ENCODE data around the gene EXOC2.

EXOC2 gene

GRCh38 chr6:439641-440167 lies 253.2 kb downstream of the EXOC2 start:
- H3K79me1 ChIP-seq (ENCODE audit: low read length), result no peaks in the 10 kb centered on the region
- no peak overlapping the region for H3K23ac ChIP-seq (ENCODE audit: low read length)
- DNase-seq, result no peak
- H3K9ac ChIP-seq (ENCODE audit: low read length), result no peak overlapping the region
- no peak overlapping the region for H3K4me3 ChIP-seq (ENCODE audit: low read depth, low read length)
- no peak overlapping the region for H4K91ac ChIP-seq (ENCODE audit: low read depth, low read length)
- H4K12ac ChIP-seq (ENCODE audit: low read depth, low read length), result no peak overlapping the region
- no peak overlapping the region for H3K4ac ChIP-seq (ENCODE audit: low read depth, low read length)
- H3K36me3 ChIP-seq (ENCODE audit: control insufficient read depth in 1 of 2, insufficient read depth in 2 of 2, low read length in 2 of 2), result no peaks in the 10 kb centered on the region
- no CpG with 5 or more reads among the region's 9 CpGs for WGBS (ENCODE audit: extremely low coverage, insufficient coverage, insufficient read length)
- H3K14ac ChIP-seq (ENCODE audit: low read length), result no peak overlapping the region
- no peak overlapping the region for H2BK120ac ChIP-seq (ENCODE audit: insufficient read depth, low read length, poor library complexity)
- no peaks in the 10 kb centered on the region for H3K4me1 ChIP-seq (ENCODE audit: control insufficient read depth in 1 of 2, insufficient read depth in 2 of 2, low read length in 2 of 2)
- H3K4me2 ChIP-seq (ENCODE audit: low read length), result no peak overlapping the region
- no peak overlapping the region for H2AFZ ChIP-seq (ENCODE audit: insufficient read depth, low read length, poor library complexity)
- no peak overlapping the region for H3K18ac ChIP-seq (ENCODE audit: low read length)
- no peak overlapping the region for H4K8ac ChIP-seq (ENCODE audit: low read depth, low read length)
- no peak overlapping the region for H2BK12ac ChIP-seq (ENCODE audit: low read length)
- no peak overlapping the region for H3K27ac ChIP-seq (ENCODE audit: low read depth, low read length)
- H2BK5ac ChIP-seq (ENCODE audit: low read depth, low read length, poor library complexity), result no peak overlapping the region
- no peaks in the 10 kb centered on the region for H3K27me3 ChIP-seq (ENCODE audit: insufficient read depth, low read length)
- H2AK5ac ChIP-seq (ENCODE audit: low read length), result no peak overlapping the region
- no peaks in the 10 kb centered on the region for H3K9me3 ChIP-seq (ENCODE audit: insufficient read depth, low read depth, low read length)
- H3K79me2 ChIP-seq (ENCODE audit: control insufficient read depth, insufficient read depth, low read length, poor library complexity), result no peaks in the 10 kb centered on the region

DNA sequence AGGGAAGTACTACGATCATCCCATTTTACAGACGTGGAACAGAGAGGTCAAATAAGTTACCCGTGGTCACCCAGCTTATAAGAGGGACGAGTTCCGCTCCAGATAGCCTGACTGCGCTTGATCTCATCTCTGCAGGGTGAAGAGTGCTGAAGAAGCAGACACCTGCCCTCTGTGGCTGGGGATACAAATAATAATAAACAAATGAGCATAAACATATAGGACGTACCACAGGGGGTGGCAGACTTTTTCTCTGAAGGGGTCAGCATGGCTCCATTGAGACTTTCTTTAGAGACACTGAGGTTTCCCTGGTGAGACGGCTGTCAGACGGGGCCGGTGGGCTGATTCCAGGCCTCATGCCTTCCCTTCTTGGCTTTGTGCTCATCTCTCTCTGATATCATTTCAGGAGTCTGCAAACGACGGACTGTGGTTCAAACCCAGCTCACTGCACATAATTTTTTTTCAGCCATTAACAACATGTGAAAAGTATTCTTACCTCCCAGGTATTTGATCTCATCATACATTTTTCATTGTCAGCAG lies 254.2 kb downstream of the EXOC2 start:
- DNase-seq, result no peak
- no peak overlapping the region for H3K4me3 ChIP-seq (ENCODE audit: low read depth, low read length)
- no peak overlapping the region for H4K91ac ChIP-seq (ENCODE audit: low read depth, low read length)
- H3K18ac ChIP-seq (ENCODE audit: low read length), result no peak overlapping the region
- H3K27ac ChIP-seq (ENCODE audit: low read depth, low read length), result no peak overlapping the region
- no peak overlapping the region for H2BK5ac ChIP-seq (ENCODE audit: low read depth, low read length, poor library complexity)
- no peak overlapping the region for H4K8ac ChIP-seq (ENCODE audit: low read depth, low read length)
- H3K79me1 ChIP-seq (ENCODE audit: low read length), result no peaks in the 10 kb centered on the region
- H3K79me2 ChIP-seq (ENCODE audit: control insufficient read depth, insufficient read depth, low read length, poor library complexity), result no peaks in the 10 kb centered on the region
- H3K9me3 ChIP-seq (ENCODE audit: insufficient read depth, low read depth, low read length), result no peaks in the 10 kb centered on the region
- no peak overlapping the region for H2BK120ac ChIP-seq (ENCODE audit: insufficient read depth, low read length, poor library complexity)
- no peak overlapping the region for H4K12ac ChIP-seq (ENCODE audit: low read depth, low read length)
- H3K36me3 ChIP-seq (ENCODE audit: control insufficient read depth in 1 of 2, insufficient read depth in 2 of 2, low read length in 2 of 2), result no peaks in the 10 kb centered on the region
- H3K14ac ChIP-seq (ENCODE audit: low read length), result no peak overlapping the region
- no peak overlapping the region for H3K4ac ChIP-seq (ENCODE audit: low read depth, low read length)
- H3K27me3 ChIP-seq (ENCODE audit: insufficient read depth, low read length), result no peaks in the 10 kb centered on the region
- no peak overlapping the region for H2AK5ac ChIP-seq (ENCODE audit: low read length)
- no peak overlapping the region for H2AFZ ChIP-seq (ENCODE audit: insufficient read depth, low read length, poor library complexity)
- no peak overlapping the region for H3K9ac ChIP-seq (ENCODE audit: low read length)
- no peak overlapping the region for H3K4me2 ChIP-seq (ENCODE audit: low read length)
- no peak overlapping the region for H2BK12ac ChIP-seq (ENCODE audit: low read length)
- WGBS (ENCODE audit: extremely low coverage, insufficient coverage, insufficient read length), result no CpG with 5 or more reads among the region's 12 CpGs
- no peak overlapping the region for H3K23ac ChIP-seq (ENCODE audit: low read length)
- H3K4me1 ChIP-seq (ENCODE audit: control insufficient read depth in 1 of 2, insufficient read depth in 2 of 2, low read length in 2 of 2), result no peaks in the 10 kb centered on the region

- no peak overlapping the region for H3K4ac ChIP-seq (ENCODE audit: low read depth, low read length)
- no peak overlapping the region for H4K8ac ChIP-seq (ENCODE audit: low read depth, low read length)
- no peak overlapping the region for H3K4me3 ChIP-seq (ENCODE audit: low read depth, low read length)
- H2AK5ac ChIP-seq (ENCODE audit: low read length), result no peak overlapping the region
- no peak overlapping the region for H4K12ac ChIP-seq (ENCODE audit: low read depth, low read length)
- H3K27ac ChIP-seq (ENCODE audit: low read depth, low read length), result no peak overlapping the region
- H2BK12ac ChIP-seq (ENCODE audit: low read length), result no peak overlapping the region
- DNase-seq, result no peak
- no peaks in the 10 kb centered on the region for H3K79me2 ChIP-seq (ENCODE audit: control insufficient read depth, insufficient read depth, low read length, poor library complexity)
- no peak overlapping the region for H2BK120ac ChIP-seq (ENCODE audit: insufficient read depth, low read length, poor library complexity)
- no peak overlapping the region for H3K9ac ChIP-seq (ENCODE audit: low read length)
- no peaks in the 10 kb centered on the region for H3K9me3 ChIP-seq (ENCODE audit: insufficient read depth, low read depth, low read length)
- no peak overlapping the region for H3K14ac ChIP-seq (ENCODE audit: low read length)
- no peaks in the 10 kb centered on the region for H3K36me3 ChIP-seq (ENCODE audit: control insufficient read depth in 1 of 2, insufficient read depth in 2 of 2, low read length in 2 of 2)
- H3K23ac ChIP-seq (ENCODE audit: low read length), result no peak overlapping the region
- WGBS (ENCODE audit: extremely low coverage, insufficient coverage, insufficient read length), result no CpG with 5 or more reads among the region's 6 CpGs
- no peak overlapping the region for H3K18ac ChIP-seq (ENCODE audit: low read length)
- H3K27me3 ChIP-seq (ENCODE audit: insufficient read depth, low read length), result no peaks in the 10 kb centered on the region
- no peak overlapping the region for H4K91ac ChIP-seq (ENCODE audit: low read depth, low read length)
- H3K4me1 ChIP-seq (ENCODE audit: control insufficient read depth in 1 of 2, insufficient read depth in 2 of 2, low read length in 2 of 2), result no peaks in the 10 kb centered on the region
- H3K4me2 ChIP-seq (ENCODE audit: low read length), result no peak overlapping the region
- no peak overlapping the region for H2BK5ac ChIP-seq (ENCODE audit: low read depth, low read length, poor library complexity)
- H3K79me1 ChIP-seq (ENCODE audit: low read length), result no peaks in the 10 kb centered on the region
- H2AFZ ChIP-seq (ENCODE audit: insufficient read depth, low read length, poor library complexity), result no peak overlapping the region
These were observed 255.9 kb downstream of the EXOC2 start for GRCh38 chr6:437037-437392.

DNA sequence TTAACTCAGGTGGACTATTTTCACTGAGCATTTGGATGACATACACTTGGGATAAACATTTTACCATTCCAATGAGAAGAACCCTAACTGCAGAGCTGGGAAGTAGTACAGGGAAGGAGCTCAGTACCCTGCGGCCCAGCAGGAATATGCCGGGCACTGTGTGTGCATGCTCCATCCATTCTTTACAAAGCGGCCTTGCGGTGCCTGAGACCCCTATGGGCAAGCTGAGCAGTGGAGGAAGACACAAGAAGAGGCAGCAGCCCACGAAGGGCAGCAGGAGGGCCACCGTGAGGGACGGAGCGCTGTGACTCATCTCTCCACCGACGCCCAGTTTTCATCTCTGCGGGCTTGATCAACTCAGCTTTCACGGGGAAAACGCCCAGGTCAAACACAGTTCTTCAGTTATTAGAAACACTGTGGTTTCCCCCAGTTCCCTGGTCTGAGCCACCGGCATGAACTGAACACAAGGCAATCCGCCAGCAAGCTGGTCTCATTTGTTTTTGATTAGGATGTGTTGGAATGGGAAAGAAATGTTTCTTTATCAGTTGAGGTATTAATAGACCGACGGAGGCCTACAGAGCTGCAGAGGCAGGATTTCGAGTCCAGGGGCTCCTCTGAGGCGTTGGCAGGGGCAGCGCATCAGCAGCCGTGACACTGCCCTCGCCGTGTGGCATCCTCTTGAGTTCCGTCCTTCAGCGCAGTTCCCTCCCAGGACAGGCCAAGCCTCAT lies 256.5 kb downstream of the EXOC2 start:
- no peak for DNase-seq
- Histone ChIP-seq H3K27ac (ENCODE audit: low read depth, low read length) (no peak overlapping the region), H4K8ac (ENCODE audit: low read depth, low read length) (no peak overlapping the region), H3K18ac (ENCODE audit: low read length) (no peak overlapping the region), H2AFZ (ENCODE audit: insufficient read depth, low read length, poor library complexity) (no peak overlapping the region), H3K4me3 (ENCODE audit: low read depth, low read length) (no peak overlapping the region), H3K9me3 (ENCODE audit: insufficient read depth, low read depth, low read length) (no peaks in the 10 kb centered on the region), H4K12ac (ENCODE audit: low read depth, low read length) (no peak overlapping the region), H3K27me3 (ENCODE audit: insufficient read depth, low read length) (no peaks in the 10 kb centered on the region), H2AK5ac (ENCODE audit: low read length) (no peak overlapping the region), H2BK5ac (ENCODE audit: low read depth, low read length, poor library complexity) (no peak overlapping the region), H3K79me2 (ENCODE audit: control insufficient read depth, insufficient read depth, low read length, poor library complexity) (no peaks in the 10 kb centered on the region), H2BK120ac (ENCODE audit: insufficient read depth, low read length, poor library complexity) (no peak overlapping the region), H3K4me1 (ENCODE audit: control insufficient read depth in 1 of 2, insufficient read depth in 2 of 2, low read length in 2 of 2) (no peaks in the 10 kb centered on the region), H3K9ac (ENCODE audit: low read length) (no peak overlapping the region), H3K14ac (ENCODE audit: low read length) (no peak overlapping the region), H3K36me3 (ENCODE audit: control insufficient read depth in 1 of 2, insufficient read depth in 2 of 2, low read length in 2 of 2) (no peaks in the 10 kb centered on the region), H3K79me1 (ENCODE audit: low read length) (no peaks in the 10 kb centered on the region), H3K4me2 (ENCODE audit: low read length) (no peak overlapping the region), H3K4ac (ENCODE audit: low read depth, low read length) (no peak overlapping the region), H3K23ac (ENCODE audit: low read length) (no peak overlapping the region), H4K91ac (ENCODE audit: low read depth, low read length) (no peak overlapping the region), H2BK12ac (ENCODE audit: low read length) (no peak overlapping the region)
- no CpG with 5 or more reads among the region's 25 CpGs for WGBS (ENCODE audit: extremely low coverage, insufficient coverage, insufficient read length)
